GM19099 (cell line): ENCODE results near the gene PFAS.

Experiments
- POLR2A ChIP-seq: IDR thresholded peaks from 3 replicates; pipeline ENCODE4 v1.6.1; 2011; ENCODE audit warnings: low read depth; ENCODE audit not compliant: insufficient read length; ENCODE audit errors: extremely low read depth

Gene PFAS

GRCh38 chr17:8248751-8249607, at the start of gene PFAS:
Gene PFAS (plus strand): TSS chr17:8249289. CDS start chr17:8253938, 4,649 bp downstream.
- TF ChIP-seq POLR2A, result peak; percentile 79

- no peak for TF ChIP-seq POLR2A
Observed at GRCh38 chr17:8204761-8205555, 44.1 kb upstream of the PFAS start.

- TF ChIP-seq POLR2A, result peak; percentile 15
Observed at GRCh38 chr17:8206536-8206935, 42.6 kb upstream of the PFAS start.

- TF ChIP-seq POLR2A, result peak; percentile 91
Observed at GRCh38 chr17:8209907-8210760, 39.0 kb upstream of the PFAS start, which contains the start of gene AURKB. Gene AURKB (minus strand): TSS chr17:8210575. CDS start chr17:8210224, 351 bp downstream.

- peak; percentile 26 for TF ChIP-seq POLR2A
Observed at GRCh38 chr17:8210761-8211458, 38.2 kb upstream of the PFAS start.

- TF ChIP-seq POLR2A, result no peak
Observed at GRCh38 chr17:8212312-8213180, 36.5 kb upstream of the PFAS start.

- peak; percentile 19 for TF ChIP-seq POLR2A
Observed at GRCh38 chr17:8220783-8221662, 28.1 kb upstream of the PFAS start.

- TF ChIP-seq POLR2A, result peak; percentile 45
Observed at GRCh38 chr17:8221663-8222379, 27.3 kb upstream of the PFAS start.

- TF ChIP-seq POLR2A, result no peak
Observed at GRCh38 chr17:8222380-8222629, 26.8 kb upstream of the PFAS start.

- TF ChIP-seq POLR2A, result peak; percentile 77
Observed at GRCh38 chr17:8222630-8223355, 26.3 kb upstream of the PFAS start.

- no peak for TF ChIP-seq POLR2A
Observed at GRCh38 chr17:8223356-8224126, 25.5 kb upstream of the PFAS start.
